ENCODE data around the gene METTL21A.

Gene METTL21A

GRCh38 chr2:207584952-207585351 lies 40.2 kb downstream of the METTL21A start:
- Histone ChIP-seq H3K27me3 (ENCODE audit: control insufficient read depth, insufficient read depth, low read length) (no peaks in the 10 kb centered on the region), H3K4me2 (ENCODE audit: low read length) (no peak overlapping the region), H3K4me1 (no peaks in the 10 kb centered on the region), H3K4me3 (ENCODE audit: low read depth, low read length) (no peak overlapping the region), H3K79me2 (no peaks in the 10 kb centered on the region), H3K27ac (no peak overlapping the region), H3K36me3 (ENCODE audit: control insufficient read depth, insufficient read depth, low read length) (no peaks in the 10 kb centered on the region), H3K9ac (no peak overlapping the region), H3K9me3 (ENCODE audit: control insufficient read depth, low read length) (no peaks in the 10 kb centered on the region), H2AFZ (no peak overlapping the region)
- TF ChIP-seq, protein P1, sequence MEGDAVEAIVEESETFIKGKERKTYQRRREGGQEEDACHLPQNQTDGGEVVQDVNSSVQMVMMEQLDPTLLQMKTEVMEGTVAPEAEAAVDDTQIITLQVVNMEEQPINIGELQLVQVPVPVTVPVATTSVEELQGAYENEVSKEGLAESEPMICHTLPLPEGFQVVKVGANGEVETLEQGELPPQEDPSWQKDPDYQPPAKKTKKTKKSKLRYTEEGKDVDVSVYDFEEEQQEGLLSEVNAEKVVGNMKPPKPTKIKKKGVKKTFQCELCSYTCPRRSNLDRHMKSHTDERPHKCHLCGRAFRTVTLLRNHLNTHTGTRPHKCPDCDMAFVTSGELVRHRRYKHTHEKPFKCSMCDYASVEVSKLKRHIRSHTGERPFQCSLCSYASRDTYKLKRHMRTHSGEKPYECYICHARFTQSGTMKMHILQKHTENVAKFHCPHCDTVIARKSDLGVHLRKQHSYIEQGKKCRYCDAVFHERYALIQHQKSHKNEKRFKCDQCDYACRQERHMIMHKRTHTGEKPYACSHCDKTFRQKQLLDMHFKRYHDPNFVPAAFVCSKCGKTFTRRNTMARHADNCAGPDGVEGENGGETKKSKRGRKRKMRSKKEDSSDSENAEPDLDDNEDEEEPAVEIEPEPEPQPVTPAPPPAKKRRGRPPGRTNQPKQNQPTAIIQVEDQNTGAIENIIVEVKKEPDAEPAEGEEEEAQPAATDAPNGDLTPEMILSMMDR (IDR thresholded peaks at IDR 0.05): no peak

GRCh38 chr2:207571370-207571769 lies 53.8 kb downstream of the METTL21A start:
- Histone ChIP-seq H3K79me2 (no peaks in the 10 kb centered on the region), H3K4me1 (no peaks in the 10 kb centered on the region), H3K27ac (no peak overlapping the region), H2AFZ (no peak overlapping the region), H3K9me3 (ENCODE audit: control insufficient read depth, low read length) (no peaks in the 10 kb centered on the region), H3K4me3 (ENCODE audit: low read depth, low read length) (no peak overlapping the region), H3K4me2 (ENCODE audit: low read length) (no peak overlapping the region), H3K27me3 (ENCODE audit: control insufficient read depth, insufficient read depth, low read length) (no peaks in the 10 kb centered on the region), H3K36me3 (ENCODE audit: control insufficient read depth, insufficient read depth, low read length) (no peaks in the 10 kb centered on the region), H3K9ac (no peak overlapping the region)
- TF ChIP-seq, protein P1 (IDR thresholded peaks at IDR 0.05): no peak

DNA sequence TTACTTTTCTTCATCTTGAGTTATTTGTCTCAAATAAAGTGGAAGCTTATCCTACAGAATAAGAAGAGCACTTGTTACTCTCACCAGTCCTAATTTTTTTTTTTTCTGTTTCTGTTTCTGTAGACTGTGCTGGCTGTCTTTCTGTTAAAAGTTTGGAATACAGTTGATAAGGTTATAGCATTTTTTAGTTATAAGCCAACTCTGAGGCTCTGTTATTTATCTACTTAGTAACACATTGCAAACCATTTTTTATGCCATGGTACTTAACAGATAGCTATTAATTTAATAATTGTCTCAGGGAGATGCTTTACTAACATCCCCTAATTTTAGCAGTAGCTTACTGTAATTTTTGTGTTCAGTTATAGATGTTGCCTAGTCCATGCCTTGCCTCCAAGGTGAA lies 57.5 kb downstream of the METTL21A start:
- TF ChIP-seq, protein P1 (IDR thresholded peaks at IDR 0.05): no peak
- Histone ChIP-seq H3K36me3 (ENCODE audit: control insufficient read depth, insufficient read depth, low read length) (no peaks in the 10 kb centered on the region), H3K27ac (no peak overlapping the region), H2AFZ (no peak overlapping the region), H3K4me2 (ENCODE audit: low read length) (no peak overlapping the region), H3K79me2 (no peaks in the 10 kb centered on the region), H3K4me1 (no peaks in the 10 kb centered on the region), H3K9me3 (ENCODE audit: control insufficient read depth, low read length) (no peaks in the 10 kb centered on the region), H3K4me3 (ENCODE audit: low read depth, low read length) (no peak overlapping the region), H3K9ac (no peak overlapping the region), H3K27me3 (ENCODE audit: control insufficient read depth, insufficient read depth, low read length) (no peaks in the 10 kb centered on the region)

- Histone ChIP-seq H3K27ac (no peak overlapping the region), H3K27me3 (ENCODE audit: control insufficient read depth, insufficient read depth, low read length) (no peaks in the 10 kb centered on the region), H3K9me3 (ENCODE audit: control insufficient read depth, low read length) (no peaks in the 10 kb centered on the region), H3K9ac (no peak overlapping the region), H3K4me2 (ENCODE audit: low read length) (no peak overlapping the region), H3K36me3 (ENCODE audit: control insufficient read depth, insufficient read depth, low read length) (no peaks in the 10 kb centered on the region), H3K4me1 (no peaks in the 10 kb centered on the region), H3K79me2 (no peaks in the 10 kb centered on the region), H3K4me3 (ENCODE audit: low read depth, low read length) (no peak overlapping the region), H2AFZ (no peak overlapping the region)
- TF ChIP-seq, protein P1 (IDR thresholded peaks at IDR 0.05): no peak
Observed at GRCh38 chr2:207565736-207566500, 59.3 kb downstream of the METTL21A start.

All from parathyroid adenoma (tissue), 2 donors.